GM12874 (cell line): ENCODE results near the gene MFN2.

Experiments
- CTCF ChIP-seq: IDR thresholded peaks from 2 replicates; pipeline ENCODE4 v1.5.1; 2011; ENCODE audit warnings: low read depth, mild to moderate bottlenecking, control low read depth, low read length, moderate library complexity; ENCODE audit not compliant: insufficient read depth

MFN2 gene

GRCh38 chr1:12001996-12002493 is 21.8 kb downstream of the MFN2 start:
- no peak for TF ChIP-seq CTCF

- no peak for TF ChIP-seq CTCF
Observed at GRCh38 chr1:12003762-12004161, 23.5 kb downstream of the MFN2 start.

- no peak for TF ChIP-seq CTCF
Observed at GRCh38 chr1:12005488-12006166, 25.4 kb downstream of the MFN2 start.

- no peak for TF ChIP-seq CTCF
Observed at GRCh38 chr1:12006167-12006921, 26.1 kb downstream of the MFN2 start.

- no peak for TF ChIP-seq CTCF
Observed at GRCh38 chr1:12007204-12007603, 27.0 kb downstream of the MFN2 start.

- TF ChIP-seq CTCF: no peak
Observed at GRCh38 chr1:12009318-12009947, 29.2 kb downstream of the MFN2 start.
